Uterus (tissue), 4 donors: ENCODE measurements around the gene TCAP. TPM values are rescaled to one million over a fixed set of nuclear protein-coding genes. Genes with fewer than 3 reads are reported as not detected.
"Not testable (repeated sequence)": the region's sequence is repeated elsewhere in the genome, so short reads cannot be mapped to it uniquely, and the experiment has no call there.

Experiments used
- DNase-seq, 2 donors: peaks; one replicate each; pipeline ENCODE4 v3.0.0-alpha.2; 2019 to 2020
- H3K27ac ChIP-seq, 2 donors: fragments of 200-600 bp; sonication (generic); 1 replicate in 1 of 2; 2 replicates in 1 of 2; pipeline ENCODE4 v1.5.1; 2016 to 2018
- H3K27me3 ChIP-seq, 2 donors: fragments of 200-600 bp; sonication (generic); one replicate each; pipeline ENCODE4 v1.5.1; 2018 to 2019; ENCODE audit warnings: control low read depth in 1 of 2
- H3K36me3 ChIP-seq, 2 donors: fragments of 200-600 bp; sonication (generic); one replicate each; pipeline ENCODE4 v1.5.1; 2019; ENCODE audit warnings: control low read depth in 1 of 2
- H3K4me1 ChIP-seq, 2 donors: fragments of 200-600 bp; sonication (generic); one replicate each; pipeline ENCODE4 v1.5.1; 2018 to 2019; ENCODE audit warnings: control low read depth in 1 of 2
- H3K4me3 ChIP-seq, 2 donors: fragments of 200-600 bp; sonication (generic); 1 replicate in 1 of 2; 2 replicates in 1 of 2; pipeline ENCODE4 v1.5.1; 2018 to 2019; ENCODE audit warnings: mild to moderate bottlenecking in 1 of 2
- H3K9me3 ChIP-seq, 2 donors: fragments of 200-600 bp; sonication (generic); one replicate each; pipeline ENCODE4 v1.5.1; 2019; ENCODE audit warnings: control low read depth in 1 of 2
- CTCF ChIP-seq, 4 experiments: fragments of 200-600 bp in 2 of 4; fragments of 450-650 bp in 2 of 4; sonication (generic) in 2 of 4; IDR thresholded peaks; one replicate each; pipeline ENCODE4 v1.5.1; 2016 to 2019; ENCODE audit warnings: antibody characterized with exemption in 4 of 4, mild to moderate bottlenecking in 2 of 4, moderate library complexity in 1 of 4
- POLR2A ChIP-seq, 2 donors: fragments of 450-650 bp; IDR thresholded peaks; one replicate each; pipeline ENCODE4 v1.6.1; 2016; ENCODE audit warnings: antibody characterized with exemption in 2 of 2, mild to moderate bottlenecking in 1 of 2, moderate library complexity in 1 of 2
- intact Hi-C: fragments of 100-400 bp; cut with DNase I; formaldehyde crosslinking; loops from one replicate; pipeline ENCODE4 v1.15.1; 2023; ENCODE audit warnings: low total_unique reads
- total RNA-seq, 4 donors: library from RNA; depleted of rRNA in 3 of 4; stranded (reverse); fragments of >200 nt in 3 of 4; gene quantifications; one replicate each; pipeline versions ENCODE4 v1.1.0 to v1.2.4, GENCODE V29; 2014 to 2023
- donor health status: DM: yes; HTN: yes; CAD: no.

The TCAP gene
- total RNA-seq, 4 donors from 2014 or later: 0.28 to 2.2 TPM; not detected in 2

- intact Hi-C loops: loop anchor here (10.0 kb wide), 1 partner anchor 54 kb away; the partner anchor contains the start of gene STARD3
- H3K4me3 ChIP-seq: peak overlapping the region in 1 of 2 donors; percentile 64
- peaks cover 0 to 6% of the 10 kb centered on the region in 2 donors for H3K4me1 ChIP-seq
- no peaks in the 10 kb centered on the region for H3K9me3 ChIP-seq
- DNase-seq: no peak
- H3K36me3 ChIP-seq: no peaks in the 10 kb centered on the region
- TF ChIP-seq POLR2A (IDR thresholded peaks at IDR 0.05): no peak
- TF ChIP-seq CTCF (IDR thresholded peaks at IDR 0.05): no peak
- H3K27me3 ChIP-seq: no peaks in the 10 kb centered on the region
- no peak overlapping the region for H3K27ac ChIP-seq
Observed at GRCh38 chr17:39688945-39689344, 23.8 kb downstream of the TCAP start.

DNA sequence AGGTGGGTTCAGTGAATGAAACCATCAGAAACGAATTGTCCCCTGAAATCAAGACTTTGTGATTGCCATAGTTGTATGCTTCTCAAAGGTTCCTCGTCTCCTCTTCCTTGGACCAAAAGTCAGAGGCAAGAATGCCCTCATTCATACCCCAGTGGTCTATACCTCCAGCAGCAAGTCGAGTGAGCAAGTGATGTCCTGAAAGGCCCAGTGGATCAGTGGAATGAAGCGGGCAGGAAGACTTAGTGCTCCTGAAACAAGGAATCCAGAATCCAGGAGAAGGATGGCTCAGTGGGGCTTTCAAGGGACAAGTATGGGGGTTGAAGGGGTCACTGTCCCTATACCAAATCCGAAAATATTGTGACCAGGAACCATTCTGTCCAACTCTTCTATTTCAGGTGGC lies 29.4 kb downstream of the TCAP start:
- H3K27ac ChIP-seq: no peak overlapping the region
- TF ChIP-seq CTCF (IDR thresholded peaks at IDR 0.05) (no peak), POLR2A (IDR thresholded peaks at IDR 0.05) (no peak)
- intact Hi-C loops: no loop called here

DNA sequence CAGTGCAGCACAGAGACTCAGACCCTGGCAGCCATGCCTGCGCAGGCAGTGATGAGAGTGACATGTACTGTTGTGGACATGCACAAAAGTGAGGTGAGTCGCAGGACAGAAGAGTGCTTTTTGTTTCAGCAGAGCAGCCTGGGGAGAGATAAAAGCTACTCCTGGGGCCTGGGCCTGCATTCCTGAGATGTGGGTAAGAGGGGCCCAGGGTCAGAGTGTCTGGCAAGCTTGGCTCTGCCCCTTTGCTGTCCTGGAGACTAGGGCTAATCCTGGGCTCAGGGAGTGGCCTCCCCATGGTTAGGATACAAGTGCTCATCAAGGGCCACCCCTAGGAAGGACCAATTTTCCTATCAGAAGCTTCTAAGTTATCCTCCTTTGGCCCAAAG lies 29.9 kb downstream of the TCAP start:
- Histone ChIP-seq H3K4me1 (no peaks in the 10 kb centered on the region), H3K9me3 (no peaks in the 10 kb centered on the region), H3K27me3 (no peaks in the 10 kb centered on the region), H3K36me3 (no peaks in the 10 kb centered on the region), H3K4me3 (no peak overlapping the region), H3K27ac (no peak overlapping the region)
- TF ChIP-seq POLR2A (IDR thresholded peaks at IDR 0.05): no peak
- TF ChIP-seq CTCF (IDR thresholded peaks at IDR 0.05): no peak
- no peak for DNase-seq
- intact Hi-C loops: no loop called here

More for the DNA sequence above, 29.4 kb downstream of the TCAP start:
- Histone ChIP-seq H3K36me3 (no peaks in the 10 kb centered on the region), H3K4me3 (no peak overlapping the region), H3K4me1 (no peaks in the 10 kb centered on the region), H3K27me3 (no peaks in the 10 kb centered on the region), H3K9me3 (no peaks in the 10 kb centered on the region)
- DNase-seq: no peak

DNA sequence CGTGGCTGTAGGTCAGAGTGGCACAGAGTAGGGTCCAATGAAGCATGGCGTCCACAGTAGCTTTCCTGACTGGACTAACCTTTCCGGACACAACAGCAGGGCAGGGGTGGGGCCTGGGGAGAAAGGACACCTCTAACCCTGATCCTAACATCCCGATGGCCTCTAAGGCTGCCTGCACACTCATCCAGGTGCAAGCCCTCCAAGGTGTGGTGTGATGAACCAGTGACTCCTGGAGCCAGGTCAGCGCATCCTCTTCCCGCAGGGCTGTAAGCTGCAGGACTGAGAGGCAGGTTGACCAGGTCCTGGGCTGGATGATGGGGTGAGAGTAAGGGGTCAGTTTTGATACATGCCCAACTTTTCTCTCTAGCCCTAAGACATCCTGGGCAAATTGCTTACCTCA lies 31.6 kb downstream of the TCAP start:
- DNase-seq: no peak
- TF ChIP-seq CTCF (IDR thresholded peaks at IDR 0.05) (no peak), POLR2A (IDR thresholded peaks at IDR 0.05) (no peak)
- H3K36me3 ChIP-seq: no peaks in the 10 kb centered on the region

DNA sequence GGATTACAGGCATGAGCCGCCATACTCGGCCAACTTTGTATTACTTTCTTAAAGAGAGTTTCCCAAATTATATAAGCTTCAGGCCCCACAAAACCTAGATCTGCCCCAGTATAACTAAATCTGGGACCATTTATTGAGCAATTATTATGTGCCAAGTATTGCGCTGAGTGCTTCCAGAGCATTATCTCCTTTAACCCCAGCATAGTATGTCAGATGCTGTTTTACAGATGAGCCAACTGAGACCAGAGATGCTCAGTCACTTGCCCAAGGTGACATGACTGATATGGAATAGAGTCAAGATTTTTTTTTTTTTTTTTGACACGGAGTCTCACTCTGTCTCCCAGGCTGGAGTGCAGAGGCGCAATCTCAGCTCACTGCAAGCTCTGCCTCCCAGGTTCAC lies 32.8 kb downstream of the TCAP start:
- no peak for DNase-seq
- no peaks in the 10 kb centered on the region for H3K9me3 ChIP-seq
- H3K27me3 ChIP-seq: no peaks in the 10 kb centered on the region
- intact Hi-C loops: no loop called here
- no peak overlapping the region for H3K27ac ChIP-seq
- no peaks in the 10 kb centered on the region for H3K4me1 ChIP-seq
- no peaks in the 10 kb centered on the region for H3K36me3 ChIP-seq
- TF ChIP-seq CTCF (IDR thresholded peaks at IDR 0.05) (no peak), POLR2A (IDR thresholded peaks at IDR 0.05) (no peak)
- no peak overlapping the region for H3K4me3 ChIP-seq

More for the DNA sequence above, 31.6 kb downstream of the TCAP start:
- Histone ChIP-seq H3K9me3 (no peaks in the 10 kb centered on the region), H3K4me3 (no peak overlapping the region), H3K4me1 (no peaks in the 10 kb centered on the region), H3K27me3 (no peaks in the 10 kb centered on the region), H3K27ac (no peak overlapping the region)
- intact Hi-C loops: no loop called here

- H3K36me3 ChIP-seq, H3K4me1 ChIP-seq, H3K9me3 ChIP-seq, H3K27me3 ChIP-seq, intact Hi-C loops, DNase-seq: not testable (repeated sequence)
- Histone ChIP-seq H3K27ac (peak overlapping the region; percentile 75 to 81), H3K4me3 (peak overlapping the region; percentile 61 to 86)
Observed at GRCh38 chr17:39699157-39699817, 34.1 kb downstream of the TCAP start.
